GM12801 (cell line): ENCODE data around the gene NDUFB4.

ENCODE experiments used
- TF ChIP-seq, protein P1 (sequence below): IDR thresholded peaks from one replicate; pipeline ENCODE4 v1.5.1; 2011; ENCODE audit warnings: control low read depth; ENCODE audit not compliant: insufficient read length; ENCODE audit errors: extremely low read depth

NDUFB4 gene

GRCh38 chr3:120596853-120597223, 702 bp downstream of the NDUFB4 start:
- TF ChIP-seq, protein P1, sequence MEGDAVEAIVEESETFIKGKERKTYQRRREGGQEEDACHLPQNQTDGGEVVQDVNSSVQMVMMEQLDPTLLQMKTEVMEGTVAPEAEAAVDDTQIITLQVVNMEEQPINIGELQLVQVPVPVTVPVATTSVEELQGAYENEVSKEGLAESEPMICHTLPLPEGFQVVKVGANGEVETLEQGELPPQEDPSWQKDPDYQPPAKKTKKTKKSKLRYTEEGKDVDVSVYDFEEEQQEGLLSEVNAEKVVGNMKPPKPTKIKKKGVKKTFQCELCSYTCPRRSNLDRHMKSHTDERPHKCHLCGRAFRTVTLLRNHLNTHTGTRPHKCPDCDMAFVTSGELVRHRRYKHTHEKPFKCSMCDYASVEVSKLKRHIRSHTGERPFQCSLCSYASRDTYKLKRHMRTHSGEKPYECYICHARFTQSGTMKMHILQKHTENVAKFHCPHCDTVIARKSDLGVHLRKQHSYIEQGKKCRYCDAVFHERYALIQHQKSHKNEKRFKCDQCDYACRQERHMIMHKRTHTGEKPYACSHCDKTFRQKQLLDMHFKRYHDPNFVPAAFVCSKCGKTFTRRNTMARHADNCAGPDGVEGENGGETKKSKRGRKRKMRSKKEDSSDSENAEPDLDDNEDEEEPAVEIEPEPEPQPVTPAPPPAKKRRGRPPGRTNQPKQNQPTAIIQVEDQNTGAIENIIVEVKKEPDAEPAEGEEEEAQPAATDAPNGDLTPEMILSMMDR: no peak

DNA sequence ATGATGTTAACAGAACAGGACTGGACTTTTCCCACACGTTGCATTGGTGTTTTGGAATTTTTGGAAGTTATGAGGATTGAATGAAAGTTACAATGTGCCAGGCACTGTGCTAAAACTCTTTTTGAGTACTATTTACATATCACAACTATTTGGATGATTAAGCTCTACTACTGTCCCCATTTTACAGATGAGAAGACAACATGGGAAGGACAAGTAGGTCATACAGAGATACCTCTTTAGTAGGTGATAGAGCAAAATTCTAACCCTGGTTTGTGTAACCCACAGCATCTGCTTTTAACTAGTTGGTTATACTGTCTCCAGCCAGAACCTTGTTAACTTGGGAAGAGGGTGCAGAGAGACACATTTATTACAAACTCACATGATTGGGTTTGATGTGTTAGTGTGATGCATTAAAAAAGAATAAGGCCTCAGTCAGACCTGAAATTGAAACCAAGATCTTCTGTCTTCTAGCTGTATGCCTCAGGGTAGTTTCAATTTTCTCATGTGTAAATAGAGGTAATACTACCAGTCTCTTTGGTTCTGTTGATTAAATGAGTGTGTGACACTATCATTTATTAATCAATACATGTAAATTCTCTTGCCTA, 1.4 kb downstream of the NDUFB4 start:
- TF ChIP-seq, protein P1: no peak

- TF ChIP-seq, protein P1: no peak
Observed at GRCh38 chr3:120599211-120599610, 3.1 kb downstream of the NDUFB4 start.

GRCh38 chr3:120601554-120601953, 5.4 kb downstream of the NDUFB4 start:
- TF ChIP-seq, protein P1: no peak

DNA sequence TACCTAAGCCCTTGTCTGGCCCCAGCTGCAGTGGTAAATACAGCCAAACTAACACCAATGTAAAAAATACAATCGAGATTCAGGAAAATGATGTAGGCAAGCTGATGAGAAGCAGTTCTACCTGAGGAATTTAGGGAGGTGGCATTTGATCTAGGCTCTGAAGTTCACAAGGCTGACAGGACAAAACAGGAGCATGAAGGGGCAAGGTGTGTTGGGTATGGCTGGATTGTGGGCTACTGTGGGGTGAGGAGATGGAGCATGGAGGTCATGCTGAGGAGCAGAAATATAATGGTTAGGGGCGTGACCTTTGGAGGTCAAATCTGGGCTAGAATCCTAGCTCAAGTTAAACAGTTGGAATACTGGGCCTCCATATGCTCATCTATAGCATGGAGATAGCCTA, 6.5 kb downstream of the NDUFB4 start:
- TF ChIP-seq, protein P1: no peak

DNA sequence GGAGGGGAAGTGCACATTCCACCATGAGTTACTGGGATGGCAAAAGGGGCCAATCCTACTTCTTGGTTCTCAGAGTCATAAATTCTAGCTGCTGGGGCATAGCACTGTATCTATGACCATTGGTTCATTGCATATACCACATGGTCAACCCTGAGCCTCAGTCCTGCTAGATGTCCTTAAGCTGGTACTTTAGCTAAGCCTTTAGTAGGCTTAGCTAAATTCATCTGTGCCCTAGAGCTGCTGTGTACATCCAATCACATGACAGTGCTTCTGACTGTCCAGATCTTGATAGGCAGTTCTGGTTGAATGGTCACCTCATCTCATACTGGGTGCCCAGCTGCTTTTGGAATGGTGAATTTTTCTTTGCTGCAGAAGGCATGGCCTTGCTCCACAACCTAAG, 8.2 kb downstream of the NDUFB4 start:
- TF ChIP-seq, protein P1: no peak

GRCh38 chr3:120604784-120605183, 8.6 kb downstream of the NDUFB4 start:
- TF ChIP-seq, protein P1: no peak
